HL-60 (cell line): Measurements from ENCODE around the gene RSF1.

Experiments
- TF ChIP-seq, protein P1 (sequence below): IDR thresholded peaks from one replicate; pipeline ENCODE4 v1.5.1; 2011; ENCODE audit warnings: low read length, control low read depth, inconsistent platforms; ENCODE audit not compliant: insufficient read depth
- TF ChIP-seq, protein P2 (sequence below): IDR thresholded peaks from 2 replicates; pipeline ENCODE4 v1.6.1; 2012; ENCODE audit warnings: low read depth; ENCODE audit not compliant: insufficient replicate concordance

DNA sequence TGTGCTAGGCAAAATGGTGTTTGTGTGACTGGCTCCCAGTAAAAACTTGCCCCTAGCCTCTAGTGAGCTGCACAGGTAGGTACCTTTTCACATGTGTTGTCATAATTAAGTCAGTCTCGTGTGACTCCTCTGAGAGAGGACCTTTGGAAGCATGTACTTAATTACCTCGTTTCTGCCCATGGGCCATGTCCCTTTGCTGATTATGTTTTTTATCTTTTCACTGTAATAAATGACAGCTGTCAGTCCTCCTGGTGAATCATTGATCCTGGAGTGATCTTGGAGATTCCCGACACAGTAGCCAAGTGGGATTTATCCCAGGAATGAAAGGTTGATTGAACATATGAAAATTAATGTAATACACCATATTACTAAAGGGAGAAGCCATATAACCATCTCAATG is 170.4 kb downstream of the RSF1 start:
- TF ChIP-seq, protein P1, sequence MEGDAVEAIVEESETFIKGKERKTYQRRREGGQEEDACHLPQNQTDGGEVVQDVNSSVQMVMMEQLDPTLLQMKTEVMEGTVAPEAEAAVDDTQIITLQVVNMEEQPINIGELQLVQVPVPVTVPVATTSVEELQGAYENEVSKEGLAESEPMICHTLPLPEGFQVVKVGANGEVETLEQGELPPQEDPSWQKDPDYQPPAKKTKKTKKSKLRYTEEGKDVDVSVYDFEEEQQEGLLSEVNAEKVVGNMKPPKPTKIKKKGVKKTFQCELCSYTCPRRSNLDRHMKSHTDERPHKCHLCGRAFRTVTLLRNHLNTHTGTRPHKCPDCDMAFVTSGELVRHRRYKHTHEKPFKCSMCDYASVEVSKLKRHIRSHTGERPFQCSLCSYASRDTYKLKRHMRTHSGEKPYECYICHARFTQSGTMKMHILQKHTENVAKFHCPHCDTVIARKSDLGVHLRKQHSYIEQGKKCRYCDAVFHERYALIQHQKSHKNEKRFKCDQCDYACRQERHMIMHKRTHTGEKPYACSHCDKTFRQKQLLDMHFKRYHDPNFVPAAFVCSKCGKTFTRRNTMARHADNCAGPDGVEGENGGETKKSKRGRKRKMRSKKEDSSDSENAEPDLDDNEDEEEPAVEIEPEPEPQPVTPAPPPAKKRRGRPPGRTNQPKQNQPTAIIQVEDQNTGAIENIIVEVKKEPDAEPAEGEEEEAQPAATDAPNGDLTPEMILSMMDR: no peak
- TF ChIP-seq, protein P2, sequence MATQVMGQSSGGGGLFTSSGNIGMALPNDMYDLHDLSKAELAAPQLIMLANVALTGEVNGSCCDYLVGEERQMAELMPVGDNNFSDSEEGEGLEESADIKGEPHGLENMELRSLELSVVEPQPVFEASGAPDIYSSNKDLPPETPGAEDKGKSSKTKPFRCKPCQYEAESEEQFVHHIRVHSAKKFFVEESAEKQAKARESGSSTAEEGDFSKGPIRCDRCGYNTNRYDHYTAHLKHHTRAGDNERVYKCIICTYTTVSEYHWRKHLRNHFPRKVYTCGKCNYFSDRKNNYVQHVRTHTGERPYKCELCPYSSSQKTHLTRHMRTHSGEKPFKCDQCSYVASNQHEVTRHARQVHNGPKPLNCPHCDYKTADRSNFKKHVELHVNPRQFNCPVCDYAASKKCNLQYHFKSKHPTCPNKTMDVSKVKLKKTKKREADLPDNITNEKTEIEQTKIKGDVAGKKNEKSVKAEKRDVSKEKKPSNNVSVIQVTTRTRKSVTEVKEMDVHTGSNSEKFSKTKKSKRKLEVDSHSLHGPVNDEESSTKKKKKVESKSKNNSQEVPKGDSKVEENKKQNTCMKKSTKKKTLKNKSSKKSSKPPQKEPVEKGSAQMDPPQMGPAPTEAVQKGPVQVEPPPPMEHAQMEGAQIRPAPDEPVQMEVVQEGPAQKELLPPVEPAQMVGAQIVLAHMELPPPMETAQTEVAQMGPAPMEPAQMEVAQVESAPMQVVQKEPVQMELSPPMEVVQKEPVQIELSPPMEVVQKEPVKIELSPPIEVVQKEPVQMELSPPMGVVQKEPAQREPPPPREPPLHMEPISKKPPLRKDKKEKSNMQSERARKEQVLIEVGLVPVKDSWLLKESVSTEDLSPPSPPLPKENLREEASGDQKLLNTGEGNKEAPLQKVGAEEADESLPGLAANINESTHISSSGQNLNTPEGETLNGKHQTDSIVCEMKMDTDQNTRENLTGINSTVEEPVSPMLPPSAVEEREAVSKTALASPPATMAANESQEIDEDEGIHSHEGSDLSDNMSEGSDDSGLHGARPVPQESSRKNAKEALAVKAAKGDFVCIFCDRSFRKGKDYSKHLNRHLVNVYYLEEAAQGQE: no peak
